Measurements from ENCODE around the gene SSH2. TPM values are rescaled to one million over a fixed set of nuclear protein-coding genes. Genes with fewer than 3 reads are reported as not detected.
"Not testable (repeated sequence)": the region's sequence is repeated elsewhere in the genome, so short reads cannot be mapped to it uniquely, and the experiment has no call there.

SSH2 gene
- total RNA-seq, 1 donor from 2014 or later: 32.1 TPM

DNA sequence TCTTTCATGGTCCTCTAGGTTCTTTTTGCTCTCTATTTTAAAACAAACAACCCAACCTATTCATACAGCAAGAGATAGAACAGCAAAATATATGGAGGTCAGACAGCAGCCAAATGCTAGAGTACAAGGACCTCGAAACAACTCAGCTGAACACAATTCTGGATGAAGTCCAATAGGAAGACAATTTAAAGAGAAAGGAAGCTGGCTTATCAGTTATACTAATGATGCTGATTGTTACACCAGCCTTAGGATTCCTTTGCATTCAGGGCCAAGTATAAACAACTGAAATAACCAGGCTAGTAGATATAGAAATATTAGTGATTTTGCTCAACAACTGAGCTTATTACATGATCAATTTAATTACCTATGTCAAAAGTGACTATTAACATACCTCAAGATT, 2.5 kb downstream of the SSH2 start:
- no peak for DNase-seq

DNA sequence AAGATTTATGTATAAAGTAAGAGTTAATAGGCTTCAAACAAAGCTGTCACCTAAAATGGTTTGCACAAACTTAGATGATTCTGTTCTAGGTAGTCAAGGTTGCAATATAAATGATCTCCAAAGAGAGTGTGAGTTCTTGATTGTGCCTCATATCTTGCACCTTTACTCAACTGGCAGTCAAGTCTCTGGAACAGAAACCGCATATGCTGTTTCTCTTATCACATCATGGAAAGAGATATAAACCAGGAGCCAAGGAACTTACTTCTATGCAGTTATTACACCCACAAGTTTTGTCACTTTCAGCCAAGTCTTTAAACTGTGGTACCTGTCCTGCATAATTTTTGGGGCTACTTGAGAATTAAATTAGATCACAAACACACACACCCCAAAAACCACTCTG, 5.2 kb downstream of the SSH2 start:
- no peak for DNase-seq

DNA sequence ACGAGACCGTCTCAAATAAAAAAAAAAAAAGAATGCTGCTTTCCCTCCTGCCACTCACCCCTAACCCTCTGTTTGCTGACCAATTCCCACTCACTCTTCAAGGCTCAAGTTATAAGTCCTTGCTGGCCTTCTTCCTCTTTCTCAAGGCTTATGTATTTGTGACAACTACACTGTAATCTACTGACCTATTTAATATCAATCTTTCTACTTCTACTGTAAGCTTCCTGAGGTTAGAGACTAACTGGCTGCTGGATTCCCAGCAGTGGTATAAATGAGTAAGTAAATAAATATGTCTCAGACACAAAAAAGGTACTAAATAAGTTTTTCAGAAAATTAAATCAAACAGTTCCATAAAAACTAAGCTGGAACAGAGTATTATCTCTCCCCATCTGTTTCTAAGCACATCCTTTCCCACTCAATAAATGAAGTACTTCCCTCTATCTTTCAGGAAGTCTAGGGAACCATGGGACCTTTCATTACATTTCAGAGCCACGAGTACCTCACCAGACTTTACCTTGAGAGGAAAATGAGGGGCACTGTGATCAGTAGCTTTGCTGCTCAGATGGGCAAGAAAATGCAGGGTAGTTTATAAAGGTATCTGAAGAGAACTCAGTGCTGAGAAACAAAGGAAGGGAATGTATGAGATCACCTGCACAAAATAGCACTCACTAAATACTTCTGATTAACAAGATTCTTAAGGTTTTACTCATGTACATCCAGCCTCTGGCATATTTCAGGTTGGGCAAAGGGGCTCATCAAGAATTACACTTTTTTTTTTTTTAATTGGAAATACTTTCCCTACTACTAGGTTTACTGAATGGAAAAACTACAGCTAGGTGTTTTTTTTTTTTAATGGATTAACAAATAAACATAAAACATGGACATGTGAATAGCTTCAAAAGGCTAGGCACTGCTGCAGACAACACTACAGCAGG, 10.8 kb downstream of the SSH2 start:
- no peak for DNase-seq

- no peak for DNase-seq
Observed at GRCh38 chr17:29918016-29918415, 12.0 kb downstream of the SSH2 start.

- no peak for DNase-seq
Observed at GRCh38 chr17:29914819-29915537, 15.1 kb downstream of the SSH2 start.

DNA sequence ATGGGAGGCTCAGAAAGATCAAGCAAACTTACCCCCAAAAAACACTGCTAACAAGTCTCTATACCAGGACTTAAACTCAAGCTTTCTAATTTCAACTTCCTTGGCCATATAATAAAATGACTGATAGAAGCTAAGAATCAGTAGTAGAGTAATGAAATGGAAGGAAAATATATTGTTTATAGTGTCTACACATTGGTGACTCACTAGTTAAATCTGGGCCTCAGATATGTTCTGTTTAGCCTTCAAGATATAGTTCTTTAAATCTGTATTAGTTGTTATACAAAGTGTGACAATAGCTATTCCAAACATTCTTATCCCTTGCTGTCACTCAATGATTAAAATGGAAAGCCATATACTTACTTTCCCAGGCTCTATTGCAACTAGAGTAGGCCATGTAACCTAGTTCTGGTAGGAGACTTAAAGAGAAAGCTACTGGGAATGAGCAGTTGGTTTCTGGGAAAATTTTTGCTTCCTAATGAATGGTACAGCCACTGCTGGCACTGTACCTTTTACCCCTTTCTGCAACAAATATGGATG, 18.3 kb downstream of the SSH2 start:
- DNase-seq: no peak

DNA sequence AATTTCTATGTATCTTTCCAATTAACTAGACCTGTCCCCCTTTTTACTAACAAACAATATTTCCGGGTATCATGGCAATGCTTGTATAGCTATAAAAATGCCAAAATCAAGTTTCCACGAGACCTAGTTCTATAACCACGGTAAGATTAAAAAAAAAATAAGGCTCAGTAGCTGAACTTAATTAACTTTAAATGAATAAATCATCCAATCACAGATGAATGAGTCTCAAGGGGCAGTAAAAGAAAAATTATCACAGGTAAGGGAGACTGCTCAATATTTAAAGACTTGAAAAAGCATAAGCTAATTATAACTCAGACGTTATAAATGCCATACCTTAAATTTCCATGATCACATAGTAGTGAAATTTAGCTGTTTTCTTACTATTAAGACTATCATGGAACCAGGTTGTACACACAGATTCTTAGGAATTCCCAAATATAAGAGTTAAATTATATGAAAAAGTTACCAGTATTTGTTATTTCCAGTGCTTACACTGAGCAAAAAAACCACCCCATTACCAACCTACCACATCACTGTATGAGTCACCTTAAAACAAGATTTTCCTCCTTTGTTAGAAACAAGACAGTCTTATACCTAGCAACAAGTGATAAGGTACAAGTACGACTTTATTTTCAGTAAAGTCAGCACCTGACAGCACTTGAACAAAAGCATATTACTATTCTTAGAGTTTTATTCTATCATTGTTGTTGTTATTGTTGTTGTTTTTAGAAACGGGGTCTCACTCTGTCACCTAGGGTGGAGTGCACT, 20.6 kb downstream of the SSH2 start:
- DNase-seq: no peak

DNA sequence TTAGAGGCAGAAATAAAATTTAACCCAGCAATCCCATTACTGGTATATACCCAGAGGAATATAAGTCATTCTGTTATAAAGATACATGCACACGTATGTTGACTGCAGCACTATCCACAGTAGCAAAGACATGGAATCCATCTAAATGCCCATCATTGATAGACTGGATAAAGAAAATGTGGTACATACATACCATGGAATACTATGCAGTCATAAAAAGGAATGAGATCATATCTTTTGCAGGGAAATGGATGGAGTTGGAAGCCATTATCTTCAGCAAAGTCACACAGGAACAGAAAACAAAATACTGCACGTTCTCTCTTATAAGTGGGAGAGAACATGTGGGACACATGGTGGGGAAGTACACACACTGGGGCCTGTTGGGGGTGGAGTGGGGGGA, 23.1 kb downstream of the SSH2 start:
- DNase-seq: no peak

DNA sequence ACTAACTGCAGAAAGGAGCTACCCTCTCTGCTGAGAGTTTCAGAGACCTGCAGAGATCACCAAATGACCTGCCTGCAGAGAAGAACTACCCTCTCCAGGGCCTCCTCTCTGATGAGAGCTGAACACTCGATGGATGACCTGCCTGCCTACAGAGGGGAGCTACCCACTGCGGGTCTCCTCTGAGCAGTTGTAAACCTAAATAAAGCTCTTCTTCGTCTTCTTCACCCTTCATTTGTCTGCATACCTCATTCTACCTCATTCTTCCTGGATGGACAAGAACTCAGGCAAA, 24.2 kb downstream of the SSH2 start:
- no peak for DNase-seq

- no peak for DNase-seq
Observed at GRCh38 chr17:29905086-29905878, 24.7 kb downstream of the SSH2 start.

DNA sequence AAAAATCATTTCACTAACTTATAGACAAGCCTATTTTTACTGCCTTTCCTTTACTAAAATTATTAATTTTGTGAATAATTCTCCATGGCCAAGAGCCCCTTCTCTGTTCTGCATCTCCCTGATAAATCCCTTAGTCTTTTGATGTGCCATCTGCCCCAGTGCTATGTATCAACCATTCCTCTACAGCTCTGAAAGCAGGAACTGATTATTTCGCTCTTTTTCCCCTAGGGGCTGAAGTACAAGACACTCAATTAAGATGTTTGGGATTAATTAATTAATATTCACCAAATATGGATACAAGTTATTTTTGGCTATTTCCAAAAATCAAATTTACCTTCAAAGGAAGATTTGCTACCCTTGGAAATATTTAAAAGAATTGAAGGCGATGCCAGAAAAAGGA, 26.6 kb downstream of the SSH2 start:
- no peak for DNase-seq

- DNase-seq: not testable (repeated sequence)
Observed at GRCh38 chr17:29897136-29897535, 32.9 kb downstream of the SSH2 start.

DNA sequence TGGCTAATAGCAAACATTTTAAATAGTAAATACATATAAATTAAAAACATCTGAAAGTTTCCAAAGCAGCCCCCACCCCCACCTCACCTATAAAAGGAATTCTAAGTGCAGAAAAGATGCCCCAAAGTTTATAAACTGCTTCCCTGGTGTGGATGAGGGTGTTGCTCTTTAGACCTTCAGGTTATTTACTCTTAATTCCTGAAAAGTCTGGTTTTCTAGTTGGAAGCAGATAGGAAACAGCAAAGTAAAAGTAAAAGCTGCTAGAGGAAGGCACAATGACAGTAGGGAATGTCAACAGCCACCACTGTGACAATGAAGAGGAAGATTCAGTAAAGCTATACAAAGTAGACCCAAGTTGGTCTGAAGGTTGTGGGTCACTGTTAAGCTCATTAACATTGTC, 37.8 kb downstream of the SSH2 start:
- no peak for DNase-seq

- no peak for DNase-seq
Observed at GRCh38 chr17:29891131-29891530, 38.9 kb downstream of the SSH2 start.

- no peak for DNase-seq
Observed at GRCh38 chr17:29885031-29885640, 44.9 kb downstream of the SSH2 start.

DNA sequence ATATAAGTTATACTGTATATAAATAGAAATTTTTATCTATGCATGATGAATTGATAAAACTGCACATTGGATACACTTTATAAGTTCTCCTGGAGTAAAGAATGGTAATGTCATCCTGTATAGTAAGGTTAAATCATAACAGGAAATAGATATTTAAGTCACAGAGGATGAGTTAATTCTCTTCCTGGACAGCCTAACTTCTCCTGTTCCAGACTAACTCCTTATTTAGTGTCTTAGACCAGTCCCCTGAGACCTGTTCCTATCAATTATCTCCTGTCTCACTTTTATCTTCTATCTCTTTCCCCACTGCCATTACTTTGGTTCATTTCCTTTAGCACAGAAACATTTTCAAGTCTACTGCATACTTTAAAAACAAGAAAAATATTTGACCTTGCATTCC, 46.5 kb downstream of the SSH2 start:
- peak; percentile 10 for DNase-seq

DNA sequence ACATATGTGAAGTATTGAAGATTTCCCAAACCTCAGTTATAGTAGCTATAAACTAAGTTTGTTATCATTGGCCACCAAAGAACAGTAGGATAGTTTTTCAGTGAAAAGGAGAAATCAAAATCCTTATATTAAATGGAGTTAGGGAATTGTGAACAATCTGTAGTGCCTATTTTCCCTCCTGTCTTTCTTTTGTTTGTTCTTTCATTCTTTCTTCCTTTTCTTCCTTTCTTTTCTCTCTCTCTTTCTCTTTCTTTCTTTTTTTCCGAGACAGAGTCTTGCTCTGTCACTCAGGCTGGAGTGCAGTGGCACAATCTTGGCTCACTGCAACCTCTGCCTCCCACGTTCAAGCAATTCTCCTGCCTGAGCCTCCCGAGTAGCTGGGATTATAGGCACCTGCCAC, 48.8 kb downstream of the SSH2 start:
- no peak for DNase-seq

DNA sequence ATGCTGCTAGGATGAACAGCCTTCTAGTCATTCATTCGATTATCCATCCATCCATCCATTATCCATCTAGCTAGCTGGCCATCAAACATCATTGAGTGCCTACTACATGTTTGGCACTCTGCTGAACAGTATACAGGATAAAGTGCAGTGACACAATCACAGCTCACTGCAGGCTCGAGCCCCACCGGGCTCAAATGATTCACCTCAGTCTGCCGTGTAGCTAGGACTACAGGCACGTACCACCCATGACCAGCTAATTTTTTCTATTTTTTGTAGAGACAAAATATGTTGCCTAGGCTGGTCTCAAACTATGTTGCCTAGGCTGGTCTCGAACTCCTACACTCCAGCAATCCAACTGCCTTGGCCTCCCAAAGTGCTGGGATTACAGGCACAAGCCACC, 50.0 kb downstream of the SSH2 start:
- no peak for DNase-seq

DNA sequence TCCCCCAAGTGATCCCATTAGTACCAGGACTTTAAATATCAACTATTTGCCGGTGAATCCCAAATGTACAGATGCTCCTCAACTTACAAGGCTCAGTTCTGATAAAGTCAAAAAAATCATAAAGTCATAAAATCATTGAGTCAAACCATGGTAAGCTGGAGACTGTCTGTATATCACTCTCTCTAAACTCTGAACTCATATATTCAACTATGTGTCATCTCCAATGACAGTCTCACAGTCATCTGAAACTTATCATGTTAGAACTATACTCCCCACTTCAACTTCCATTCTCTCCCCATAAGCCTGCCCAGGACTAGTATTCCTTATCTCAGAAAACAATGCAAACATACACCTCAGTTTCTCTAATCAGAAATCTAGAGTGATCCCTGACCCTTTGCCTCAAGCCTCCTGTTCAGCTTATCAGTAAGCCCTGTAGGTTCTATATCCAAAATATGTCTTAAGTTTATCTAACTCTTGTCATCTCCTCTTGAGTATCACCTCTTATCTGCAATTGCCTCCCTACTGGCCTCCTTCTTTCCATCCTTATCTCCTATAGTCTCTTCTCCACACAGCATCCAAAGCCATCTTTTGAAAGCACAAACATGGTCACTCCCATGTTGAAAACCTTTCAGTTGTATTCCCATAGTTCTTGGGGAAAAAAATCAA, 55.0 kb downstream of the SSH2 start:
- no peak for DNase-seq

DNA sequence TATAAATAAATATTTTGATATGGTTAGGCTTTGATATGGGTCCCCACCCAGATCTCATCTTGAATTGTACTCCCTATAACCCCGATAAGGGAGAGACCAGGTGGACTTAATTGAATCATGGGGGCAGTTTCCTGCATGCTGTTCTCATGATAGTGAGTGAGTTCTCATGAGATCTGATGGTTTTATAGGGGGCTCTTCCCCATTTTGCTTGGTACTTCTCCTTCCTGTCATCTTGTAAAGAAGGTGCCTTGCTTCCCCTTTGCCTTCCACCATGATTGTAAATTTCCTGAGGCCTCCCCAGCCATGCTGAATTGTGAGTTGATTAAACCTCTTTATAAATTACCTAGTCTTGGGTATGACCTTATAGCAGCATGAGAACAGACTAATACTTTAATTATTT, 55.7 kb downstream of the SSH2 start:
- not testable (repeated sequence) for DNase-seq

DNA sequence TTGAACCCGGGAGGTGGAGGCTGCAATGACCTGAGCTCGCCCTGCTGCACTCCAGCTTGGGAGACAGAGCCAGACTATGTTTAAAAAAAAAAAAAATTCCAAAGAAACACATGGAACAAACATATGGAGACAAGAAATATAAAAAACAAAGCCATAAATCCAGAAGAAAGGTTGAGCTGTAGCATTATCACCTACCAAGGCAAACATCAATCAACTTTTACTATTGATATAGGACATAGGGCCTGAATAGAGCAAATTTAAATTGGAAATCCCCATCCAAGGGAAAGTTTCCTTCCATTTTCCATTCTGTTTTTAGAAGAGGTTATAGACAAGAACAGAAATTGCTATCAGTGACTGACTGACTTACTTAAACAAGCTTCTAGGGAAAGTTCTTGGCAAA, 56.6 kb downstream of the SSH2 start:
- DNase-seq: no peak
